Measurements from ENCODE around the gene RAMP2. TPM values are rescaled to one million over a fixed set of nuclear protein-coding genes. Genes with fewer than 3 reads are reported as not detected.

The RAMP2 gene
- total RNA-seq, 1 donor from 2014 or later: 8.3 TPM

DNA sequence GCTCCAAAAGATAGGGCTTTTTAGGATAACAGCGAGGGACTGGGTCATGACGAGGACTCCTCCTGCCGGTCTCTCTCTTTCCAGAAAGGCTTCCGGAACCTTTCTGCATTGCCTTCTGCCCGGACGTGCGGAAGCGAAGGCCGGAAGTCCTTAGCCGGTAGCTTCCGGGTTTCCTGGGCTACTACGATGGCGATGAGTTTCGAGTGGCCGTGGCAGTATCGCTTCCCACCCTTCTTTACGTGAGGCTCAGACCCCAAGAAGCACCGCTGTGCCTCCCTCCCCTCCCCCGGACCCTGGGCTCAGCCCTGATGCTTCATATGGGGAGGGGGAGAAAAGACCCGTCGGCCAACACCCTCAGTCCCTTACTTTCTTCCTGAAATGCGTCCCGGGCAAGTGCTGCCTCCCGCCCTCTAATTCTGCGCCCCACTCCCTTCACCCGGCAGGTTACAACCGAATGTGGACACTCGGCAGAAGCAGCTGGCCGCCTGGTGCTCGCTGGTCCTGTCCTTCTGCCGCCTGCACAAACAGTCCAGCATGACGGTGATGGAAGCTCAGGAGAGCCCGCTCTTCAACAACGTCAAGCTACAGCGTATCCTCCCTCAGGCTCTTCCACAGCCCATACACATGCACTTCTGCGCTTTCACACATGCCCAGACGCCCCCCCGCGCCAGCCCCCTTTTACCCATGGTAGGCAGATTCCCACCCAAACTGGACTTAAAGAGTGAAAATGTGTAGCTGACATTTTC lies 12.4 kb downstream of the RAMP2 start, which contains the start of gene VPS25:
Gene VPS25 (plus strand): TSS at position 160 of the 746 bp plus-strand sequence. CDS start 27 bp downstream, at position 187.
- TF ChIP-seq, protein P1, sequence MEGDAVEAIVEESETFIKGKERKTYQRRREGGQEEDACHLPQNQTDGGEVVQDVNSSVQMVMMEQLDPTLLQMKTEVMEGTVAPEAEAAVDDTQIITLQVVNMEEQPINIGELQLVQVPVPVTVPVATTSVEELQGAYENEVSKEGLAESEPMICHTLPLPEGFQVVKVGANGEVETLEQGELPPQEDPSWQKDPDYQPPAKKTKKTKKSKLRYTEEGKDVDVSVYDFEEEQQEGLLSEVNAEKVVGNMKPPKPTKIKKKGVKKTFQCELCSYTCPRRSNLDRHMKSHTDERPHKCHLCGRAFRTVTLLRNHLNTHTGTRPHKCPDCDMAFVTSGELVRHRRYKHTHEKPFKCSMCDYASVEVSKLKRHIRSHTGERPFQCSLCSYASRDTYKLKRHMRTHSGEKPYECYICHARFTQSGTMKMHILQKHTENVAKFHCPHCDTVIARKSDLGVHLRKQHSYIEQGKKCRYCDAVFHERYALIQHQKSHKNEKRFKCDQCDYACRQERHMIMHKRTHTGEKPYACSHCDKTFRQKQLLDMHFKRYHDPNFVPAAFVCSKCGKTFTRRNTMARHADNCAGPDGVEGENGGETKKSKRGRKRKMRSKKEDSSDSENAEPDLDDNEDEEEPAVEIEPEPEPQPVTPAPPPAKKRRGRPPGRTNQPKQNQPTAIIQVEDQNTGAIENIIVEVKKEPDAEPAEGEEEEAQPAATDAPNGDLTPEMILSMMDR (conservative IDR thresholded peaks at IDR 0.05): peak; percentile 24
- H3K9me3 Mint-ChIP-seq: no peaks in the 10 kb centered on the region
- peak within 1 kb of the TSS; percentile 97 for H3K27ac Mint-ChIP-seq
- peaks cover 20% of the 10 kb centered on the region for H3K4me1 Mint-ChIP-seq (ENCODE audit: unreplicated experiment)
- H3K36me3 Mint-ChIP-seq: no peaks in the 10 kb centered on the region
- no peak for DNase-seq (ENCODE audit: extremely low spot score, unreplicated experiment)
- H3K27me3 Mint-ChIP-seq: no peaks in the 10 kb centered on the region
- H3K4me3 Mint-ChIP-seq: peak within 1 kb of the TSS; percentile 99

DNA sequence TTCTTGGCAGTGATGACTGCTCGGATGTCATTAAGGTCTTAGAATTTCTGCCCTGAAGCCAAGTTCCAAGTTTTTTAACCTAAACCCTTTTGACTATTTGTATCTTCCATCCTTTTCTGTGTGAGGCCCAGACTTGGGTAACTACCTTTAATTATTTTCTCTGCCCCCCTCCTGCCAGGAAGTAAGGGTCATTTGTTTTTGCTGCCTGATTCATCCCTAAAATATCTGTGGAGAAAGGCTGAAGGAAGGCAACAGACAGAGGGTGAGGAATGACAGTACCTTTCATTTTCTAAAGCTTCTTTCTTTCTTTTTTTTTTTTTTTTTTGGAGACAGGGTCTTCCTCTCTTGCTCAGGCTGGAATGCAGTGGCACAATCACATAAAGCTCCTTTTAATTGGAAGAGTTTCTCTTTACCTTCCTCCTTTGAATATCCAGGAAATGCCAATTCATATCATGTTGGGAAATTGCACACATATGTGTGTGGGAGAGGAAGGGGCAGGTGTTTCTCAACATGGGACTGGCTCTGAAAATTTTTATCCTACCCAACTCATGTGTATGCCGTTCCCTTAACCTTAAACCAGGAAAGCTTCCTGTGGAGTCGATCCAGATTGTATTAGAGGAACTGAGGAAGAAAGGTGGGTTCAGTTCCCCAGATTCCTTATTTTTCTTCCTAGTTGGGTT lies 13.2 kb downstream of the RAMP2 start:
- Mint-ChIP-seq H3K27me3 (no peaks in the 10 kb centered on the region), H3K36me3 (no peaks in the 10 kb centered on the region), H3K4me1 (ENCODE audit: unreplicated experiment) (peaks cover 20% of the 10 kb centered on the region), H3K9me3 (no peaks in the 10 kb centered on the region), H3K4me3 (peak overlapping the region; percentile 99), H3K27ac (peak overlapping the region; percentile 97)
- DNase-seq (ENCODE audit: extremely low spot score, unreplicated experiment): no peak
- TF ChIP-seq, protein P1 (conservative IDR thresholded peaks at IDR 0.05): no peak

DNA sequence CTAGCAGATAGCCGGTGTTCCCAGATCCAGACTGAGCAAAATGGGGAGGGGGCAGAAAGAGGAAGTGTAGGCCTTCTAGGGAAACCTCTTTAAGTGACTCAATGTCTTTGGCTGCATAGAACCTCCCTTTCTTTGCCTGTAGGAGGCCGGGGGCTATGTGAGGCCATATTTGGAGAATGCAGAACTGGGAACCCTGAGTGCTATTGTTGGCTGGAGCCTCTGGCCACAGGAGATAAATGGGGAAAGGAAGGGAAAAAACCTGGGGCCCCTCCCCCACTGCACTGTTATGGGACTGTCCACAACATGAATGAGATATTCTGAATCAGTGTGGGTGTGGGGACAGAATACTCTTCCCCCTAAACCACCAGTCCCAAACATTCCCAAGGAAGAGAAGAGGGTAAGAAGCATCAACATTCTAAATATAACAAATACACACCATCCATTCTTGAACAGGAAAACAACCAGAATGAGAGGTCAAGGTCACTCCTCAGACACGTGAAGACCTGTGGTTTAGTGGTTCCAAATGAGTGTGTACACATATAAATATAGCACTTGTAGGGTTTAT lies 14.6 kb downstream of the RAMP2 start:
- Mint-ChIP-seq H3K27me3 (peaks cover 5% of the 10 kb centered on the region), H3K4me1 (ENCODE audit: unreplicated experiment) (peaks cover 20% of the 10 kb centered on the region), H3K36me3 (no peaks in the 10 kb centered on the region), H3K4me3 (peak overlapping the region; percentile 43), H3K9me3 (no peaks in the 10 kb centered on the region), H3K27ac (no peak overlapping the region)
- no peak for DNase-seq (ENCODE audit: extremely low spot score, unreplicated experiment)
- TF ChIP-seq, protein P1 (conservative IDR thresholded peaks at IDR 0.05): no peak

DNA sequence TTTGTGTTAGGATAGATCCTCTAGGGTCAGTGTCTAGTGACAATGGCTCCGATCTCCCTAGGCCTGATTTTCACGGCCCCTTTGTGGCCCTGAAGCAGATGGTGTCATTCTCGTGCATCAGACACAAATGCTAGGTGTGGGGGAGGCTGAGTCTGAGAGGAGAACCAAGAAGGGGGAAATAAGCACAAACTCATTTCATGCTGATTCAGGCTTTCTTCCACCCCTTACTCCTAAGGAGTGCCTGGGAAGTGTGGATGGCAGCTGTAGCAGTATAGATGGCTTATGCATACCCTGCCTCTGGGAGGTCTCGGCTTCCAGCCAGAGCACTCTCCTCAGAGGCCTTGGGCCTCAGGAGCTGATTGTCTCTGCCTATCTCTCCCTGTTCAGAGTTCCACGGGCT lies 17.5 kb downstream of the RAMP2 start:
- Mint-ChIP-seq H3K27ac (no peak overlapping the region), H3K4me3 (no peak overlapping the region), H3K36me3 (peaks cover 6% of the 10 kb centered on the region)

DNA sequence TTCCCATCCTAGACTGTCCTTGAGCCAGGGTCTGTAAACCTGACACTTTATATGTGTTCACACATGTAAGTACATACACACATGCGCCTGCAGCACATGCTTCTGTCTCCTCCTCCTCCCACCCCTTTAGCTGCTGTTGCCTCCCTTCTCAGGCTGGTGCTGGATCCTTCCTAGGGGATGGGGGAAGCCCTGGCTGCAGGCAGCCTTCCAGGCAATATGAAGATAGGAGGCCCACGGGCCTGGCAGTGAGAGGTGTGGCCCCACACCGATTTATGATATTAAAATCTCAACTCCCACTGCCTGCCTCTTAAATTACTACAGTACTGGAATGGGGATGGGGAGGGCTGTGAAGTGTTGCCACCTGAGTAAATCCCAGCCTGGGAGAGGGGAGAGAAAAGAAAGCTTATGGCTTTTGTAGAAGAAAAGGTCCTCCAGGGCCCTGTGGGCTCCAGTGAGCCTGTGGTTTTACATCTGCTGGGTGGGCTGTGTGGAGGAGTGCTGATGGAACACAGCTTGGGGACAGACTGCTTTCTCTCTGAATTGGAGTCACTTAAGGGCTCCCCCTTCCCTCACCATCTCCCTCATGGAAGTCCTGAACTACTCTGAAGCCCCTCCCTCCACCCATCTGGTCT lies 18.4 kb downstream of the RAMP2 start:
- Mint-ChIP-seq H3K27ac (peak overlapping the region; percentile 57), H3K9me3 (no peaks in the 10 kb centered on the region), H3K27me3 (peaks cover 31% of the 10 kb centered on the region), H3K36me3 (peaks cover 6% of the 10 kb centered on the region), H3K4me3 (peak overlapping the region; percentile 80), H3K4me1 (ENCODE audit: unreplicated experiment) (peaks cover 8% of the 10 kb centered on the region)
- no peak for DNase-seq (ENCODE audit: extremely low spot score, unreplicated experiment)
- TF ChIP-seq, protein P1 (conservative IDR thresholded peaks at IDR 0.05): no peak

More for the DNA sequence above, 17.5 kb downstream of the RAMP2 start:
- TF ChIP-seq, protein P1 (conservative IDR thresholded peaks at IDR 0.05): no peak
- Mint-ChIP-seq H3K27me3 (peaks cover 27% of the 10 kb centered on the region), H3K9me3 (no peaks in the 10 kb centered on the region), H3K4me1 (ENCODE audit: unreplicated experiment) (peaks cover 16% of the 10 kb centered on the region)
- DNase-seq (ENCODE audit: extremely low spot score, unreplicated experiment): no peak
